Activated T-cell treated with anti-CD3 and anti-CD28 coated beads for 48 hours (primary cell): ENCODE measurements around the gene ZFHX2.

Experiments
- DNase-seq: peaks from one replicate; pipeline ENCODE4 v3.0.0-alpha.2; 2020; ENCODE audit warnings: low read depth

The ZFHX2 gene

GRCh38 chr14:23572836-23573235, 21.3 kb upstream of the ZFHX2 start:
- no peak for DNase-seq

GRCh38 chr14:23572524-23572828, 20.9 kb upstream of the ZFHX2 start:
- no peak for DNase-seq

- DNase-seq = no peak
These were observed 20.3 kb upstream of the ZFHX2 start for GRCh38 chr14:23571701-23572523.

DNA sequence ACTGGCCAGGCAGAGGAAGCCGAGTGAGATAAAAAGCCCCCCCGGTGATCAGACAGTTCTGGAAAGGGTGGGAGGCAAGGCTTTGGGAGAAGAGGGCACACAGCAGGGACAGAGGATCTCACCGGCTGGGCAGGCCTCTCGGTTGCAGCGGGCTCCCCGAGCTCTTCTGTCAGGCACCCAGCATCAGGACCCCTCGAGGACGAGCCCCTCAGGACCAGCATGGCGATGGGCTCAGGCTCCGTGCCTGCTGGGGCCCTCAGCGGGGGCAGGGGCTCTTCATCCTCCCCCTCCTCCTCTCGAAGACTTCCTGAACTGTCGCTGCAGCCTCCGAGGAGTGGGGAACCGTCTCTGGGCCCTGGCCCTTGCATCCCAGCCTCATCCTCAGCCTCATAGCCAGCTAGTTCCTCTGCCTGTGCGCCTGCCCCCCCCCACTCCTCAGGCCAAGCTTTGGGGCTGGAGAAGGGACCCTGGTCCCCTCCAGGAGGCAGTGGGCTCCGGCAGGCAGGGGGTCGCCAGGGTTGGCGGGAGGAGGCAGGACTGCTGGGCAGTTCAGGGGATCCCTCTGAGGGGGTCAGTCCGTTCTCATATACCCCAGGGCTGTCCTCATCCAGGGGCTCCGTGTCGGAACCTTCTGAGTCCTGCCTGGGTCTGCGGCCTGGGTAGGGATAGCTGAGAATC, 19.4 kb upstream of the ZFHX2 start:
- DNase-seq = no peak

DNA sequence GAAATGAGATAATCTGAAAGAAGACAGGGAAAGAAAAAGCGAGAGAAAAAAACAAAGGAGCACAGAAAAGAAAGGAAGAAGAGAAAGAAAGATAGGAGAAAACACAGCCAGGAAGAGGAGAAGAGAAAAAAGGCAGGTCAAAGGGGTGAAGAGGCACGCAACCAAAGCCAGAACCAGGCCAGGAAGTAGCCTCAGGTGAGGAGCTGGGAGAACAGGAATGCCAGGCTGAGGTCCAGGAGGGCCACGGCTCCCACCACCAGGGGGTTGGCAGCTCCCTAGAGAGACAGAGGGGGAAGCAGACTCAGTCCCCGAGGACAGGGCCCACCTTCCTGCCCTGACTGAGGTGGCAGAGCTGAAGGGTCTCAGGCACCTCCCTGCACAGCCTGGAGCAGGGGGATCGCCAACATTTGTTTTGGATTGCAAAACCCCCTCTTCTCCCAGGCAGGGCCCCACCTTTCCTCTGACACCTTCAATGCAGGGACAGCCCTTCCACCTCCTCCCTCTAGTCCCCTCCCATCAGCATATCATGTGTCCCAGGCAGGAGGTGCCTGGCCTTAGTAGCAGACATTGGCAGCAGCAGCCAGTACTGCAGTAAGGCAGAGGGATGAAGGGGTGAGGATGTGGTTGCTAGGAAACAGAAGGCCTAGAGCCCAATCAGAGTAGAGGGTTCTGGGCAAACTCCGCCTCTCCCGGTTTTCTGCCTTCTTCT, 18.0 kb upstream of the ZFHX2 start:
- DNase-seq = no peak

- DNase-seq = no peak
These were observed 17.2 kb upstream of the ZFHX2 start for GRCh38 chr14:23568600-23569331.

DNA sequence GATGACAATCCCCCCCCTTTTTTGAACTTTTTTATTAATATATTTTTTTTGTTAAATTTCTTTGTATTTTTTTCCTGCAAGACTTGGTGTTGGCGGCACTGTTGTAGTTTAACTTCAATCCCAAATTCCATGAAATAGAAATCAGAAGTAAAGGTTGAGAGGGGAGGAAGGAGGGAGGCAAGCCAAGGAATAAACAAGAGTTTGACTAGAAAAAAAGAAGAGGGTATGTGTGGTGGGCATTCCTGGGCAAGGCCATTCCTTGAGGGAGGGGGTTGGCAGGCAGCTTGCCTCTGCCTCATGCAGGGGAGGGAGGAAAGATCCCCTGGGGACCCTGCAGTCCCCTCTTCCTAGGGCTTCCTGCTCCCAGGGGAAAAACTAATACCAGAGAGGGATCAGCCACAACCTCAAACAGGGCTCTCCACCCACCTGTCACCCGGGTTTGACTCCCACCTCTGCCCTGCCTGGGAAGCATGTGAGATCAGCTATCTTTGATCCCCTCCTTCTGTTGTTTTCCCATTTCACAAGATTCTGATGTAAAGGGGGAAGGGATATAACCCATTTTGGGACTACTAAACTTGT, 16.5 kb upstream of the ZFHX2 start:
- DNase-seq = no peak

- peak; percentile 90 for DNase-seq
These were observed 15.8 kb upstream of the ZFHX2 start, which contains the start of gene AP1G2 for GRCh38 chr14:23567186-23568020. Gene AP1G2 (minus strand): TSS chr14:23567791. CDS start chr14:23567314, 477 bp downstream.

- DNase-seq = no peak
These were observed 15.2 kb upstream of the ZFHX2 start for GRCh38 chr14:23566778-23567185.

DNA sequence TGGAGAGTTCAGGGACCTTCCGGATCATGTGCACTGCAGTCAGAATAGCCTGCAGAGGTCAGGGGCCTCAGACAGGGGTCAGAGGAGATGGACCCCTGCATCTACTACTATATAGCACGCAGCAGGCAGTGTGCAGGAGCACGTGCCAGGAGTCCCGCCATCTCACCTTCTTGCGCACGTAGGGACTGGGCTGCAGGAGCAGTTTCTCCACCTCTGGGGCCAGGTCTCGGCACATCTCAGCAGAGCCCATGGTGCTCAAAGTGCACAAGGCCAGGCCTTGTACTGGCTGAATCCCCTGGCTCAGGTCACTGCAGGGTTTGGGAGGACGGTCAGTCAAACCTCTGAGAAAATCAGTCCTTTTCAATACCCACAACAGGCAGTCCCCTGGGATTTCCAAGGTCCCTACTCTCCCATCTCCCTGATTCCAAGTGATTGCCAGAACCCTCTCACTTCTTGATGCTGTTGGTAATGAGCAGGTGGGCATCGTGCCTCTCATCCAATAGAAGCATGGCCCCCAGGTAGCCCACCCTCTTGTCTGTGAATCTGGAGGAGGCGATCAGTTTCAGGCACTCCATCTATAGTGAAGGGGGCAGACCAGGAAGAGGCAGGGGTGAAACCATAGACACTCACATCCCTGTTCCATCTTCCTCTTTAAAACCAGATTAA, 14.7 kb upstream of the ZFHX2 start:
- no peak for DNase-seq

- no peak for DNase-seq
These were observed 14.1 kb upstream of the ZFHX2 start for GRCh38 chr14:23565626-23566025.

DNA sequence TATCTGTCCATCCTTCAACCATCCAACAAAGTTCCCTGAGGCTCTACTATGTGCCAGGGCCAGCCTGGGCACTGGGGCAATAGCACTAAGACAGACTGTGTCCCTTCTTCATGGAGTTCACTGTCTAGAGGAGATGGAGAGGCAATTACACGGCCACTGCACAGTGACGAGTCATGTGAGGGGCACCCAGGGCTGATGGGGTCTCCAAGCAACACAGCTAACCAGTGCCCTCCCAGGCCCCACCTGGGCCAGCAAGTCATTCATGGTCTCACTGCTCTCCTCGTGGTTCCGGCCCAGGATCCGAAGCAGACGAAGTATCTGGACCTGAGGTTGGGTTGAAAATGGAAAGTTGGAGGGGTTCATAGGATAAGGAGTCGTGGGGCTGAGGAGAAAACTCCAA, 13.3 kb upstream of the ZFHX2 start:
- no peak for DNase-seq

DNA sequence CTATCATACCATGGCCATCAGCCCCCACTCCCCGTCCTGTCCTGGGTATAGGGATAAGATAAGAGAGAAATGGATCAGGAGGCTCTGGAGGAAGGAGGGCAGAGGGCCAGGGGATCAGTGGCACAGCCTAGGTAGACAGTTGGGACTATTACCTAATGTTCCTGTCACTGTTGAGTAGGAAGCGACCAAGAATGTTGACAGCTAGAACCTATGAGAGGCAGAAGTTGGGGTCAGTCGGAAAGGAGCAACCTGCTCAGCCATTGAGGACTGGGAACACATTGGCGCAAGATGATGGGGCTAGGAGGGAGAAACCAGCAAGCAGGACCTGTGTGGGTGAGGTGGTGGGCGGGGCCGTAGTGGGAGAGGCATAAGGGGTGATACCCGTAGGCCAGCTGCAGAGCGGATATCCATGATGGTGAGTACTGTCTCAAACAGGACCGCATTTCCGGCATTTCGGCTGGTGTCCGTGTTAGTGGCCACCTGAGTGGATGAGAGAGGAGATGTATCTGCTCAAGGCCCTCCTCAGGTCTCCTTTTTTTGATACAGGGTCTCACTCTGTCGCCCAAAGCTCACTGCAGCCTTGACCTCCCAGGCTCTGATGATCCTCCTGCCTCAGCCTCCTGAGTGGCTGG, 12.7 kb upstream of the ZFHX2 start:
- DNase-seq = no peak

DNA sequence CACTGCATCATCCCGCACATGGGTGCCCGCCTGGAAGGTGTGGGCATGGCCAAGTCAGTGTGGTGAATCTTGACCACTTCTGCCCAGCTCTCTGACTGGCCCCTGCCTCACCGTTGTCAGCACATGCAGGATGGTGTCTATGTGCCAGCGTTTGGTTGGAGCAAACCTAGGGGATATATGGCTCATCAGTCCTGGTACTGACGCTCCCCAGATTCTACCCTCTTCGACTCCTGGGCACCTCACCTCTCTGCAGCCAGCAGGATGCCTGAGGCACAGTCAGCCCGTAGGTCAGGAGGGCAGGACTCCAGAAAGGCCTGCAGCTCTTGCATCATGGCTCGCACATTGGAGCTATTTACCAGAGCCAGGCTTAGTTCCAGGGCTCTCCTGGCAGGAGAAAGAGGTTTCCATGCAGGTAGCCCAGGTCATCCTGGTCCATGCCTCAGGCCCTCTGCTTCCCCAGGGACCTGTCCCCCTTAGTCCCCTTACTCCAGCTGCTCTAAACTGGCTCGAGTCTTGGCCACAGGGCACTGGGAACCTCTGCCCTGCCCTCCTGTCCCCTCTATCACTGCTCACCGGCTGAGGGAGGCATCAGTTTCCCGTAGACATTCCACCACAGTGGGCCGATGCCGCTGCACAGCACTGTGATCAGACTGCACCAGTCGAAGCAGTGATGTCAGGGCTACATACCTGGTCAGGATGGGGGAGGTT, 12.1 kb upstream of the ZFHX2 start:
- DNase-seq = no peak

DNA sequence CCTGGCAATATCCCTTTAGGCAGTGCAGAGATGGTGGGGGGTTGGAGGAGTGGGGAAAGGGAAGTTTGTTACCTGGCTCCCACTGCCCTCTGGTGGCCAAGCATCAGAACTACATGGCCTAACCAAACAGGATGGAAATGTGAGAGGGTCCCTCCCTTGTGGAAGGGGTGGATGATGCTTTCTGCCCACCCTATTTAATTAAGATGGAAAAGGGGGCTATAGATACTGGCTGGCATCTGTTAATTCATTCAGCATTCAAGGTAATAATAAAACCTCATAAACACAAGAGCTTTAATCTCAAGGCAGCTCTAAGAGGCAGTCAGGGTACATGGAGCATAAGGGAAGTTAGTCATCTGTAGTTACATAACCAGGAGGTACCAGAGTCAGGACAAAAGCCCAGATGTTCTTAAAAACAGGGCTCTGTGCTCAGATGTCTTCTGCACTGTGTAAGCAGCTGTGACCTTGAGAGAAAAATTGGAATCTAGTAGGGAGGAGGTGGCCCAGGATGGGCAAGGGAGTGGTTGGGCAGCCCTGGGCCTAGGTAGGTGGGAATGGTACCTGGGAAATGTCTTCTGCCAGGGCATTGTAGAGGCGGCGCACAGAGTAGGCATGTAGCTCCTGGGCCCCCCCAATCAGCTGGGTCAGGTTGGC, 11.4 kb upstream of the ZFHX2 start:
- DNase-seq = peak; percentile 36

DNA sequence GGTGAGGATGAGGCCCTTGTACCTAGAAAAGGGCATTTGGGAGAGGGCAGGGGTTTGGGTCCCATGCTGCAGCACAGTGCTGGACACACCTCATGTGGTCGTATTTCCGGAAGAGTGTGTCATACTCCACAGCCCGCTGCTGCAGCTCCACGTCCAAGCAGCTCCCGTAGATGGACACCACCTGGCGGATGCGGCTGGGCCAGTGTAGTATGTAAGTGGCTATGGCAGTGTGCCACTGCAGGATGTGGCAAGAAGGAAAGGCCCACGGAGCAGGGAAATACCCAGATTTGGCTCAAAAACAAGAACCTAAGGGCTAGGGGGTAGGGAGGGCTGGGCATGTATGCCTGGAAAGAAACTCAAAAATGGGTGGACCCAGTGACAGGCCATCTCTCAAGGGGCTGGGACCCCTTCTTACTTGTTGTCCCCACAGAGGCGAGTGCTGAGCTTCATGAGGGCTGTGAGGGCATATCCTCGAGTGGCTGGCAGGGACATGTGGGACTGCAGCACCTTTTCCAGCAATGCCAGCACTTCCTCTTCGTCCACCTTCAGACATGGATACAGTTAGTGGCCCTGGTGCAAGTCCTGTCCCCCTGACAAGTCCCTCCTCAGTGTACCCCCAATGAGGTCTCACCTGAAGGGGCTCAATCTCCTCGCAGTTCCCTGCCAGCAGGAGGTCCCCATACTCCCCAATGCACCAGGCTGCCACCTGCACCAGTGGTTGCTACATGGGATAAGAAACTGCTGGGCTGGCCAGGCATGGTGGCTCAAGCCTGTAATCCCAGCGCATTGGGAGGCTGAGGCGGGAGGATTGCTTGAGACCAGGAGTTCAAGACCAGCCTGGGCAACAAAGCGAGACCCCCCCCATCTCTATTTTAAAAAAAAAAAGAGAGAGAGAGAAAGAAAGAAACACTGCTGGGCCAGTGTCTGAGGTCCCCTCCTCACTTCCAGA, 10.6 kb upstream of the ZFHX2 start:
- DNase-seq = no peak

- DNase-seq = no peak
These were observed 9.7 kb upstream of the ZFHX2 start for GRCh38 chr14:23561259-23561658.
